ENCODE data around the gene COL9A3.

The COL9A3 gene

GRCh38 chr20:62778058-62778457, 38.8 kb upstream of the COL9A3 start:
- in situ Hi-C loops (cut with MboI; ENCODE audit: low sequenced_read_pairs): loop anchor here (25.0 kb wide), 1 partner anchor 291 kb away; the partner anchor contains the start of gene GATA5

DNA sequence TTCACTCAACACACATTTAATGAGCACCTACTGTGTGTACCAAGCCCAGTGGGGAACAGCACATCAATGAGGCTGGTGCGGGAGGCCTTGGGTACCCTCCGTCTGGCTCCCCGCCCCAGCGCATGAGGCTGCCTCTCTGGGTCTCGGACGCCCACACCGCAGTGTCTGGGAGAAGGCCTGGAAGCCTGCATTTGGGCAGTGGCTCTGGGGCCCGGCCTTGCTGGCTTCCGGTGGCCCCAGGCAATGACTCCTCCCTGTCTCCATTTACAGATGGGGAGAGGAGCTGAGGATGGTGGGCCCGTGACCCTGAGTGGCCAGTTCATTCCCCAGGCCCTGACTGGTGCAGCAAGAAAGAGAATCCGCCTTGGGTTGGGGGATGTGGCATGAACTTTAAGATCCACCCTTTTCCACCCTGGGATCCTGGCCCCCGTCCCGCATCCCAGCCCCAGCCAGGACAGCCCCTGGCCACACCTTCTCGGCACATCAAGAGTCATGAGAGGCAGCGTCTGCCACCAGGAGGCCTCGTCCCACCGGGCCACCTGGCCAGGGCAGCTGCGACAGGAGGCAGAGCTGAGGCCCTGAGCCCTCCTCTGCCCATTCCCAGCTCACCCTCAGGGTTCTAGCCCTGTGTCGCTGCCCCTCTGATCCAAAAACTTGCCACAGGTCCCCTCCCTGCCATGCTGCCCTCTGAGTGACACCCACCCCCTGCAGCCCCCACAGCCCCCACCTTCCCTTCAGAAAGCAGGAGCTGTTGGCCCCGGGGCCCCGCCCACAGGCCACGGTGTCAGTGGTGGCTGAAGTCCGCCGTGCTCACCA, 38.0 kb upstream of the COL9A3 start:
- in situ Hi-C loops (cut with MboI; ENCODE audit: low sequenced_read_pairs): loop anchor here (25.0 kb wide), 1 partner anchor 292 kb away; the partner anchor contains the start of gene GATA5

- in situ Hi-C loops (cut with MboI; ENCODE audit: low sequenced_read_pairs): loop anchor here (25.0 kb wide), 1 partner anchor 292 kb away; the partner anchor contains the start of gene GATA5
These were observed 37.5 kb upstream of the COL9A3 start for GRCh38 chr20:62779417-62779685.

DNA sequence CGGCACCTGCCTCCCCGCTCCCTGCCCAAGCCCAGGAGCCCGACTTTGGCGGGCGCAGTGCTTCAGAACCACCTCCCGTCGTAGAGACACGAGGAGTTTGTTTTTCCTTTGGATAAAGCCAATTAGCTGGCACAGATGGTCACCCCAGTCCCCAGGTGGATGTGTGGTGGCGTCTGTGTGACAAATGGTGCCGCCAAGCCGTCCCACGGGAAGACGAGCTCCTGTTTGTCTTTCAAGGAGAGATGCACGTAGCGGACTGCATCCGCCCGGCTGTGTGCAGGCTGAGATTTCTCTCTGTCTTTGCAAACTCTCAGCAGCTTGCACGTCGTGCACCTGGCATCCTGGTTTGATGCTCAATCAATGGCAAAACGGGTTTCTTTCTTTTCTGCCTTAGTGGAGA, 36.6 kb upstream of the COL9A3 start:
- in situ Hi-C loops (cut with MboI; ENCODE audit: low sequenced_read_pairs): loop anchor here (25.0 kb wide), 1 partner anchor 293 kb away; the partner anchor contains the start of gene GATA5

- in situ Hi-C loops (cut with MboI; ENCODE audit: low sequenced_read_pairs): loop anchor here (25.0 kb wide), 1 partner anchor 293 kb away; the partner anchor contains the start of gene GATA5
These were observed 36.2 kb upstream of the COL9A3 start for GRCh38 chr20:62780696-62781095.

- in situ Hi-C loops (cut with MboI; ENCODE audit: low sequenced_read_pairs): loop anchor here (25.0 kb wide), 1 partner anchor 295 kb away; the partner anchor contains the start of gene GATA5
These were observed 34.5 kb upstream of the COL9A3 start for GRCh38 chr20:62782149-62782892.

GRCh38 chr20:62782893-62783278, 34.0 kb upstream of the COL9A3 start:
- in situ Hi-C loops (cut with MboI; ENCODE audit: low sequenced_read_pairs): loop anchor here (25.0 kb wide), 1 partner anchor 296 kb away; the partner anchor contains the start of gene GATA5

GRCh38 chr20:62784497-62784896, 32.4 kb upstream of the COL9A3 start:
- in situ Hi-C loops (cut with MboI; ENCODE audit: low sequenced_read_pairs): loop anchor here (25.0 kb wide), 1 partner anchor 297 kb away; the partner anchor contains the start of gene GATA5

DNA sequence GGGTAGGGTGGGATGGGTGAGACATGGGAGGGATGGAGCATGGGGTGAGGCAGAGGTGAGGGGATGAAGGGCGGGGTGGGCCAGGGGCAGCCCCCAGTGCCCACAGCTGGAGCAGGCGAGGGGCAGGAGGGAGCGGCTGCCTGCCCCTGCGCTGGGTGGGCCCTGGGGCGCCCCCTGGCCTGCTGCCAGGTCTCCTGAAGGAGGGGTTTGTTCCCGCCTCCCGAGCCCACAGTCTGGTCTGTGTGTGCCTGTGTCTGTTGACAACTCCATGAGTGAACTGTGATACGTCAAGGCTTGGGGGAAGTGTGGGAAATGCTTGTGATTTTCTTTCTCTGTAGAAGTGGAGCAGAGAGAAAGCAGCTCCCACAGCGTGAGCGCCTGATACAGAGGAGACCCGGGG, 31.5 kb upstream of the COL9A3 start:
- in situ Hi-C loops (cut with MboI; ENCODE audit: low sequenced_read_pairs): loop anchor here (25.0 kb wide), 1 partner anchor 298 kb away; the partner anchor contains the start of gene GATA5

- in situ Hi-C loops (cut with MboI; ENCODE audit: low sequenced_read_pairs): loop anchor here (25.0 kb wide), 1 partner anchor 299 kb away; the partner anchor contains the start of gene GATA5
These were observed 30.7 kb upstream of the COL9A3 start for GRCh38 chr20:62786157-62786556.

DNA sequence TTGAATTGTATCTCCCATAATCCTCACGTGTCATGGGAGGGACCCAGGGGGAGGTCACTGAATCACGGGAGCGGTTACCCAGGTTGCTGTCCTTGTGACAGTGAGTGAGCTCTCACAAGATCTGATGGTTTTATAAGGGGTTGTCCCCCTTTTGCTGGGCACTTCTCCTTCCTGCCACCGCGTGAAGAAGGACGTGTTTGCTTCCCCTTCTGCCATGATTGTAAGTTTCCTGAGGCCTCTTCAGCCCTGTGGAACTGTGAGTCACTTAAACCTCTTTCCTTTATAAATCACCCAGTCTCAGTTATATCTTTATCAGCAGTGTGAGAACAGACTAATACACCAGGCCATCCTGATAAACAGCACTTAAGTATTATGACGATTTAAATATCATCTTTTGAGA, 29.5 kb upstream of the COL9A3 start:
- in situ Hi-C loops (cut with MboI; ENCODE audit: low sequenced_read_pairs): loop anchor here (25.0 kb wide), 1 partner anchor 300 kb away; the partner anchor contains the start of gene GATA5

GRCh38 chr20:62787866-62788265, 29.0 kb upstream of the COL9A3 start:
- in situ Hi-C loops (cut with MboI; ENCODE audit: low sequenced_read_pairs): loop anchor here (25.0 kb wide), 1 partner anchor 301 kb away; the partner anchor contains the start of gene GATA5

DNA sequence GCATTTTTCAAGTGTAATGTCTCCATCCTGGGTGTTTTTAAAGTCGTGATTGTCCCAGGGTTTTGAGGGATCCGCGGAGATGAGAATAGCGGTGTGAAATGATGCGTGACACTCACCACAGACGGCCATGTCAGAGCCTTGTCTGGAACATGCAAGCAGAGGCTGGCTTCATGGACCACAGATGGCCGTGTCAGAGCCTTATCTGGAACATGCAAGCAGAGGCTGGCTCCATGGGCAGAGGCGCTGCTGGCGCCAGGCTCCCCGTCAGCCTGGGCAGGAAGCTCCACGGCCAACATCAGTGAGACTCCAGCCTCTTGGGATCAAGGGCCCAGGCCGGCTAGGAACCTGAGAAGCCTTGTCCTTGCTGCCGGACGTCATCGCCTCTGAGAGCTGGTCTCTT, 28.2 kb upstream of the COL9A3 start:
- in situ Hi-C loops (cut with MboI; ENCODE audit: low sequenced_read_pairs): loop anchor here (25.0 kb wide), 1 partner anchor 301 kb away; the partner anchor contains the start of gene GATA5

DNA sequence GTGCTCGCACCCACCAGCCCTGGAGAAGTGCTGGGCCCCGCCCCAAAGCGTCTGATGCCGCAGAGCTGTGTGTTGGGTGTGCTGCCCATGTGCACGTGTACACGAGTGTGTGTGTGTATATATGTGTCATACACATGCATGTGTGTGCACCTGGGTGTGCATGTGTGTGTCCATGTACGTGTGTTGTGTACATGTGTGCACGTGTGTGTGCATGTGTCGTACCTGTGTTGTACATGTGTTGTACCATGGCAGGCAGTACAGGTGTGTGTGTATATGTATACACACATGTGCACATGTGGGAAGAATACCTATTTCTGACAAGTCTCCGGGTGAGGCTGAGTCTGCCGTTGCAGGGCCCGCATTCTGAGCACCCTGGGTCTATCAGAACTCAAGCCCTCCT, 26.8 kb upstream of the COL9A3 start:
- in situ Hi-C loops (cut with MboI; ENCODE audit: low sequenced_read_pairs): loop anchor here (5.0 to 25.0 kb wide), 2 partner anchors 123 to 303 kb away; partner anchors contain the start of gene GATA5

GRCh38 chr20:62791301-62792181, 25.3 kb upstream of the COL9A3 start:
- in situ Hi-C loops (cut with MboI; ENCODE audit: low sequenced_read_pairs): loop anchor here (5.0 to 25.0 kb wide), 2 partner anchors 124 to 304 kb away; partner anchors contain the start of gene GATA5

DNA sequence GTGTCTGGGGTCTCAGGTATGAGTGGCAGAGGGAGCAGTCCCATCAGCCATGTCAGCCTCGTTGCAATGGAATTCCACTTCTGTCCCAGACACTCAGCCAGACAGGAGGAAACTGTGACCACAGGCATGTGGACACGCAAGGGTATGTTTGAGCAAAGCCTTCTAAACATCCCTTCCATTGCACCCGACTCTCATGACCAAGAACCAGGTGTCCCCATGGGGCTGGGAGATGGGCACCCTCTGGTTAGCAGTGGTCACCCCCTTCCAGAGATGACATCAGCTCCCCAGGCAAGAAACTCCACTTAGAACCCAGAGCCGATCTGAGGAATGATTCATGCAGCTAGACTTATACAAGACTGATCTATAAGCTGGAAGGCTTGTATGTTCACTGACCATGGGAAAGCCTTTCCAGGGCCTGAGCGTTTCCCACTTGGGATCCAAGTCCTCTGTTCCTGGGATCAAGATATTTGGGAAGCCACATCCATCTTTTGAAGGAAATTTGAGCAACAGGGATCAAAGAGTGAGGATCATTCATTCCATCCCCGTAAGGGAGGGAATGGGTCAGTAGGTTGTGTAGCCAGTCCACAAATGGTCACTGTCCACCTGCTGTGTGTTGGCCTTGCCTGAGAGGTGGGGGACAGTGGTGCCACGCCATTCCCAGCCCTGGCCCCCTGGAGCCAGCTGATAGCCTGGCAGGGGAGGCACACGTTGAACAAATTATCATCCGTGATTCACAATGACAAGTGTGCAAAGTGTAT, 24.5 kb upstream of the COL9A3 start:
- in situ Hi-C loops (cut with MboI; ENCODE audit: low sequenced_read_pairs): loop anchor here (5.0 to 25.0 kb wide), 2 partner anchors 125 to 305 kb away; partner anchors contain the start of gene GATA5

DNA sequence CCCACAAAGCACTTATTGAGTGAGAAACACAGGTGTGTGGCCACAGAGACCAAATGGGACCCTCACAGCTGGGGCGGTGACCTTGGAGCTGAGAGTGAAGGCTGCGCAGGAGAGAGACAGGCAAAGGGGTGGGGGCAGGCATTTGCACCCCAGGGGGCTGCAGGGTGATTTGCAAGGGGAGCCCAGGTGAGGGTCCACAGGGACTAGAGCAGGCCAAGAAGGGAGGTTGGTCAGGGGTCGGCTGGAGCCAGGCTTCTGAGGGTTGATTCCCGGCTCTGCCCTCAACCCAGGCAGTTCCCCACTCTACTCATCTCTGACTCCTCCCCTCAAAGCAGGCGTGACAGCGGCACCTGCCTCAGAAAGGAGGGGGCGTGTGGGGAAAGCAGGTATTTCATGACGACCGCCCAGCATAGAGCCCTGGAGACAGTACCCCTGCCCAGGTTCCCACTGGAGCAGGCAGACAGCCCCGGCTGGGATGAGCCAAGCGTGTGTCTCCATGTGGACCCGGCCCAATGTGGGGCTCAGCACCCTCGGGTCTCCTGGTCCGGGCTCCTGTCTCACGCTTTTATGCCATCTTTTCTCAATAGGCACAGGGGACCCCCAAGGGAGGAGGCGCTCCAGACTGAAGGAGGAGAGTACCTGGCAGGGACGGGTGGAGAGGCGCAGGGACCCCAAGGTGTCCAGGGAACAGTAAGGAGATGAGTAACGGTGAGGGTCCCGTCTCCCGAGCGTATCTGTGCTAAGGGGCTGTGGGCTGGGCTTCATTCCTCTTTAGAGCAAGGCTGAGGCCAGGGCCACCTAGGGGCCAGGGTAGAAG, 23.7 kb upstream of the COL9A3 start:
- in situ Hi-C loops (cut with MboI; ENCODE audit: low sequenced_read_pairs): loop anchor here (5.0 to 25.0 kb wide), 2 partner anchors 126 to 306 kb away; partner anchors contain the start of gene GATA5

- in situ Hi-C loops (cut with MboI; ENCODE audit: low sequenced_read_pairs): loop anchor here (5.0 to 25.0 kb wide), 2 partner anchors 126 to 306 kb away; partner anchors contain the start of gene GATA5
These were observed 23.2 kb upstream of the COL9A3 start for GRCh38 chr20:62793757-62794006.
